Ramos (cell line): ENCODE data around the gene FAT1.

Source experiments
- in situ Hi-C: fragments of 300-500 bp; cut with MboI; formaldehyde crosslinking; loops from one replicate; pipeline ENCODE4 v1.14.3; 2022; ENCODE audit warnings: low sequenced_read_pairs; ENCODE audit not compliant: unreplicated experiment

FAT1 gene

GRCh38 chr4:186726426-186727168, 2.9 kb upstream of the FAT1 start:
- in situ Hi-C loops = no loop called here

GRCh38 chr4:186725469-186726425, 2.1 kb upstream of the FAT1 start:
- in situ Hi-C loops = no loop called here

GRCh38 chr4:186724864-186725468, 1.3 kb upstream of the FAT1 start:
- in situ Hi-C loops = no loop called here

- in situ Hi-C loops = no loop called here
Observed at GRCh38 chr4:186724058-186724863, 605 bp upstream of the FAT1 start.

- in situ Hi-C loops = no loop called here
Observed at GRCh38 chr4:186722796-186723291, 812 bp downstream of the FAT1 start.

GRCh38 chr4:186719925-186720694, 3.5 kb downstream of the FAT1 start:
- in situ Hi-C loops = no loop called here

GRCh38 chr4:186717556-186717955, 6.1 kb downstream of the FAT1 start:
- in situ Hi-C loops = no loop called here

GRCh38 chr4:186715077-186715476, 8.6 kb downstream of the FAT1 start:
- in situ Hi-C loops = no loop called here

- in situ Hi-C loops = no loop called here
Observed at GRCh38 chr4:186714006-186714675, 9.5 kb downstream of the FAT1 start.

GRCh38 chr4:186712690-186713089, 11.0 kb downstream of the FAT1 start:
- in situ Hi-C loops = no loop called here

- in situ Hi-C loops = no loop called here
Observed at GRCh38 chr4:186710521-186711119, 13.0 kb downstream of the FAT1 start.

GRCh38 chr4:186709517-186709916, 14.1 kb downstream of the FAT1 start:
- in situ Hi-C loops = no loop called here

- in situ Hi-C loops = no loop called here
Observed at GRCh38 chr4:186708554-186708953, 15.1 kb downstream of the FAT1 start.

- in situ Hi-C loops = no loop called here
Observed at GRCh38 chr4:186707996-186708395, 15.7 kb downstream of the FAT1 start.

- in situ Hi-C loops = no loop called here
Observed at GRCh38 chr4:186707574-186707973, 16.1 kb downstream of the FAT1 start.

GRCh38 chr4:186704057-186704456, 19.6 kb downstream of the FAT1 start:
- in situ Hi-C loops = no loop called here

GRCh38 chr4:186703510-186703909, 20.1 kb downstream of the FAT1 start:
- in situ Hi-C loops = no loop called here

- in situ Hi-C loops = no loop called here
Observed at GRCh38 chr4:186702940-186703339, 20.7 kb downstream of the FAT1 start.
